ENCODE results near the gene CCDC159.

GRCh38 chr19:11383706-11384048 lies 37.4 kb downstream of the CCDC159 start:
- no peak for TF ChIP-seq NR2C2 (CRISPR knock-in tag; IDR thresholded peaks at IDR 0.05)
- no peak for TF ChIP-seq CTCF (IDR thresholded peaks at IDR 0.05)
- no peak for TF ChIP-seq MYBL2 (CRISPR knock-in tag; IDR thresholded peaks at IDR 0.05)
- TF ChIP-seq ATF2 (CRISPR knock-in tag; IDR thresholded peaks at IDR 0.05; ENCODE audit: borderline replicate concordance, low read depth), result no peak
- TF ChIP-seq ZNF232 (CRISPR knock-in tag; IDR thresholded peaks at IDR 0.05), result no peak
- TF ChIP-seq NFE2L1 (CRISPR knock-in tag; IDR thresholded peaks at IDR 0.05), result no peak
